ENCODE results near the gene NTSR2.

NTSR2 gene

DNA sequence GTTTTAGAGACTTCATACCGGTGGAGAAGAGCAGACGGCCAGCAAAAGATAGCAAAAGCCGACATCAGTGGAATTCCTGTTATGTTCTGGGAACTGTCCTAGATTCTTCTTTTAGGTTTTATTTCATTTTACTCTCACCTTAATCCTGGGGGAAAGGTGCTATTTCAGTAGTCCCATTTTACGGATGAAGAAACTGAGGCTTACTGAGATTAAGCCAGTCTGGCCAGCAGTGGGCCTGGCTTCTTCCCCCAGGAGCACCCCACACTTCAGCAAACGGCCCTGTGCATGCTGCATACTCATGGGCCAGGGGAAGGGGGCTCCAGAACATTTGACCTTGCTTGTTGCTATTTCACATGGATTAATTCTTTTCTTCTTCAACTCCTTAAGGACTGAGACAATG, 56.7 kb downstream of the NTSR2 start:
- TF ChIP-seq, protein P1, sequence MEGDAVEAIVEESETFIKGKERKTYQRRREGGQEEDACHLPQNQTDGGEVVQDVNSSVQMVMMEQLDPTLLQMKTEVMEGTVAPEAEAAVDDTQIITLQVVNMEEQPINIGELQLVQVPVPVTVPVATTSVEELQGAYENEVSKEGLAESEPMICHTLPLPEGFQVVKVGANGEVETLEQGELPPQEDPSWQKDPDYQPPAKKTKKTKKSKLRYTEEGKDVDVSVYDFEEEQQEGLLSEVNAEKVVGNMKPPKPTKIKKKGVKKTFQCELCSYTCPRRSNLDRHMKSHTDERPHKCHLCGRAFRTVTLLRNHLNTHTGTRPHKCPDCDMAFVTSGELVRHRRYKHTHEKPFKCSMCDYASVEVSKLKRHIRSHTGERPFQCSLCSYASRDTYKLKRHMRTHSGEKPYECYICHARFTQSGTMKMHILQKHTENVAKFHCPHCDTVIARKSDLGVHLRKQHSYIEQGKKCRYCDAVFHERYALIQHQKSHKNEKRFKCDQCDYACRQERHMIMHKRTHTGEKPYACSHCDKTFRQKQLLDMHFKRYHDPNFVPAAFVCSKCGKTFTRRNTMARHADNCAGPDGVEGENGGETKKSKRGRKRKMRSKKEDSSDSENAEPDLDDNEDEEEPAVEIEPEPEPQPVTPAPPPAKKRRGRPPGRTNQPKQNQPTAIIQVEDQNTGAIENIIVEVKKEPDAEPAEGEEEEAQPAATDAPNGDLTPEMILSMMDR (IDR thresholded peaks at IDR 0.05; ENCODE audit: low read depth, low read length), result no peak
- H3K4me3 ChIP-seq (replicated peaks in 1 of 2; ENCODE audit: low read depth in 2 of 2, low read length in 2 of 2), result no peak overlapping the region
- DNase-seq (ENCODE audit: low read depth in 2 of 2), result no peak

DNA sequence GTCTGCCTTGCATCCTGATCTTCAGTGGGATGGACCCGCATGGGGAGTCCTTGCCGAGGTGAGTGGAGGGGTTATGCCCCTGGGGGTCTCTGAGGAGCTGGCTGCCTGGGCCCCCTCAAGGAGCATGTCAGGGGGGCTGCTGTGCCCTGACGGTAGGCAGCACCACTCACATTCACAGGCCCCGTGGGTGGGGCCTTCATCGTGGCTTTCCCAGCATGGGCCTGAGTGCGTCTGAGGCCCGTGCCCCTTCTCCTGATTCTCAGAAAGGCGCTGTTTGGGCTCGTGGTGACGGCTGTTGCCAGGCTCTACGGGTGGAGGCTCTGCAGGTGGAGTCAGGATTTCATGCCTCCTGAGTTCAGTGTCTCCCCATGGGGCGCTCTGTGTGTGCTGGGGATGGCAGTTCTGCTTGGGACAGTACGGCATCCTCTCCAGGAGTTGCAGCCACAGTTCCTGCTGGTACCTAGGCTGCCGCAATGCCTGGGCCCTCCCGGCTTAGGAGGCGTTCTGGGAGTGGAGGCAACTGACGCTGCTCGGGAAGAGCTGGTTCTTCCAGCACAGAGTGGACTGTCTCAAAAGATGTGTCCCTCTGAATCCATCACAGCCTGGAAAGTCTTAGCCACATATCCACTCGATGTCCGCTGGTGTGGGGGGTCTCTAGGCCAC, 57.3 kb downstream of the NTSR2 start:
- no peak overlapping the region for H3K4me3 ChIP-seq (replicated peaks in 1 of 2; ENCODE audit: low read depth in 2 of 2, low read length in 2 of 2)
- TF ChIP-seq, protein P1 (IDR thresholded peaks at IDR 0.05; ENCODE audit: low read depth, low read length), result no peak
- DNase-seq (ENCODE audit: low read depth in 2 of 2), result no peak

DNA sequence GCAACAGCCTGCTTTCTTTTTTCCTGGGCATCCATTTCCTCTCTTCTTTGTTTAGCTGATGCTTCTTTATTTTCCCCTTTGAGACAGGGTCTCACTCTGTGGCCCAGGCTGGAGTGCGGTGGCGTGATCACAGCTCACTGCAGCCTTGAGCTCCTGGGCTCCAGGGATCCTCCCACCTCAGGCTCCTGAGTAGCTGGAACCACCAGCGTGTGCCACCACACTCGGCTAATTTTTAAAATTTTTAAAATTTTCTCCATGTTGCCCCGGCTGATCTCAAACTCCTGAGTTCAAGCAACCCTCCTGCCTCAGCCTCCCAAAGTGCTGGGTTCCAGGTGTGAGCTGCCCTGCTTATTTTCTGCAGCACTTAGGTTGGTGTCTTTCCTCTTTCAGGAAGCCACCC, 58.7 kb downstream of the NTSR2 start:
- DNase-seq (ENCODE audit: low read depth in 2 of 2), result no peak

GRCh38 chr2:11610624-11611242, 59.3 kb downstream of the NTSR2 start:
- TF ChIP-seq, protein P1 (IDR thresholded peaks at IDR 0.05; ENCODE audit: low read depth, low read length), result no peak
- no peak for DNase-seq (ENCODE audit: low read depth in 2 of 2)
- H3K4me3 ChIP-seq (replicated peaks in 1 of 2; ENCODE audit: low read depth in 2 of 2, low read length in 2 of 2), result no peak overlapping the region

More for the DNA sequence above, 58.7 kb downstream of the NTSR2 start:
- TF ChIP-seq, protein P1 (IDR thresholded peaks at IDR 0.05; ENCODE audit: low read depth, low read length), result no peak
- no peak overlapping the region for H3K4me3 ChIP-seq (replicated peaks in 1 of 2; ENCODE audit: low read depth in 2 of 2, low read length in 2 of 2)

Data from cardiac fibroblast (primary cell).